ENCODE results near the gene ISOC2. TPM values are rescaled to one million over a fixed set of nuclear protein-coding genes. Genes with fewer than 3 reads are reported as not detected.

The ISOC2 gene
- total RNA-seq, 3 donors from 2014 or later (not counting 1 experiment from before 2014, with no cell fraction given): 7.2 to 12.4 (median 9.5) TPM

GRCh38 chr19:55488986-55489710 is 27.7 kb upstream of the ISOC2 start:
- Mint-ChIP-seq H3K36me3 (no peaks in the 10 kb centered on the region), H3K27ac (no peak overlapping the region), H3K4me3 (no peak overlapping the region), H3K4me1 (peaks cover 0 to 7% of the 10 kb centered on the region in 2 donors), H3K9me3 (no peaks in the 10 kb centered on the region), H3K27me3 (ENCODE audit: low read depth in 2 of 2) (peaks cover 0 to 8% of the 10 kb centered on the region in 2 donors)
- WGBS (ENCODE audit: insufficient coverage): 71% methylated on average over 35 of the region's 36 CpGs
- no peak for ATAC-seq
- TF ChIP-seq CTCF (IDR thresholded peaks at IDR 0.05): no peak
- no peak overlapping the region for H3K4me3 ChIP-seq (ENCODE audit: low read length)
- peaks cover 15% of the 10 kb centered on the region for H3K4me1 ChIP-seq (ENCODE audit: control insufficient read depth, insufficient read depth, low read length)
- H3K27ac ChIP-seq (ENCODE audit: low read length): no peak overlapping the region
- H3K36me3 ChIP-seq (ENCODE audit: control insufficient read depth, insufficient read depth, low read length): no peaks in the 10 kb centered on the region
- DNase-seq: no peak
- H3K27me3 ChIP-seq (ENCODE audit: control insufficient read depth, insufficient read depth, low read length): no peaks in the 10 kb centered on the region
- intact Hi-C loops (cut with micrococcal nuclease): no loop called here
- H3K9me3 ChIP-seq (ENCODE audit: control insufficient read depth, insufficient read depth, low read length): no peaks in the 10 kb centered on the region

- Mint-ChIP-seq H3K4me3 (peak within 1 kb of the TSS; percentile 40), H3K27ac (peak within 1 kb of the TSS in 1 of 2 donors; percentile 62), H3K36me3 (no peaks in the 10 kb centered on the region), H3K9me3 (no peaks in the 10 kb centered on the region), H3K4me1 (peaks cover 0 to 7% of the 10 kb centered on the region in 2 donors), H3K27me3 (ENCODE audit: low read depth in 2 of 2) (peaks cover 0 to 8% of the 10 kb centered on the region in 2 donors)
- Histone ChIP-seq H3K4me1 (ENCODE audit: control insufficient read depth, insufficient read depth, low read length) (peaks cover 23% of the 10 kb centered on the region), H3K9me3 (ENCODE audit: control insufficient read depth, insufficient read depth, low read length) (no peaks in the 10 kb centered on the region), H3K27ac (ENCODE audit: low read length) (no peak within 1 kb of the TSS), H3K36me3 (ENCODE audit: control insufficient read depth, insufficient read depth, low read length) (peaks cover 1% of the 10 kb centered on the region), H3K27me3 (ENCODE audit: control insufficient read depth, insufficient read depth, low read length) (no peaks in the 10 kb centered on the region), H3K4me3 (ENCODE audit: low read length) (no peak within 1 kb of the TSS)
- ATAC-seq (no peak), DNase-seq (no peak)
- TF ChIP-seq CTCF (IDR thresholded peaks at IDR 0.05): no peak
- intact Hi-C loops (cut with micrococcal nuclease): no loop called here
- WGBS (ENCODE audit: insufficient coverage): 36% methylated on average over 11 of the region's 21 CpGs
These were observed 26.7 kb upstream of the ISOC2 start, which contains the start of gene SSC5D for GRCh38 chr19:55487924-55488687. Gene SSC5D (plus strand): TSS chr19:55488436. CDS start chr19:55488590, 154 bp downstream.

- no peaks in the 10 kb centered on the region for H3K36me3 Mint-ChIP-seq
- H3K4me3 ChIP-seq (ENCODE audit: low read length): no peak overlapping the region
- peaks cover 23% of the 10 kb centered on the region for H3K4me1 ChIP-seq (ENCODE audit: control insufficient read depth, insufficient read depth, low read length)
- no peak overlapping the region for H3K27ac ChIP-seq (ENCODE audit: low read length)
- peaks cover 0 to 7% of the 10 kb centered on the region in 2 donors for H3K4me1 Mint-ChIP-seq
- DNase-seq (peak in 1 of 2 donors; percentile 43), ATAC-seq (peak in 1 of 3 donors; percentile 4)
- H3K9me3 ChIP-seq (ENCODE audit: control insufficient read depth, insufficient read depth, low read length): no peaks in the 10 kb centered on the region
- H3K27ac Mint-ChIP-seq: peak overlapping the region in 1 of 2 donors; percentile 62
- no peak for TF ChIP-seq CTCF (IDR thresholded peaks at IDR 0.05)
- no peaks in the 10 kb centered on the region for H3K9me3 Mint-ChIP-seq
- intact Hi-C loops (cut with micrococcal nuclease): no loop called here
- 75% methylated on average over 24 of the region's 27 CpGs for WGBS (ENCODE audit: insufficient coverage)
- peak overlapping the region; percentile 40 for H3K4me3 Mint-ChIP-seq
- H3K27me3 ChIP-seq (ENCODE audit: control insufficient read depth, insufficient read depth, low read length): no peaks in the 10 kb centered on the region
- H3K36me3 ChIP-seq (ENCODE audit: control insufficient read depth, insufficient read depth, low read length): peaks cover 5% of the 10 kb centered on the region
- H3K27me3 Mint-ChIP-seq (ENCODE audit: low read depth in 2 of 2): peaks cover 0 to 8% of the 10 kb centered on the region in 2 donors
These were observed 25.8 kb upstream of the ISOC2 start for GRCh38 chr19:55486971-55487923.

Measured in natural killer cell (primary cell).